K562 (cell line): ENCODE data around the gene HES6. TPM values are rescaled to one million over a fixed set of nuclear protein-coding genes. Genes with fewer than 3 reads are reported as not detected.

Experiments used
- FOXA3 ChIP-seq, 2 experiments: fragments of 450-650 bp in 1 of 2; sonication (generic) in 1 of 2; formaldehyde crosslinking; IDR thresholded peaks in 1 of 2; conservative IDR thresholded peaks in 1 of 2; 2 replicates each; pipeline versions ENCODE4 v1.4.0 to v1.8.0; 2020 to 2022; ENCODE audit warnings: mild to moderate bottlenecking in 2 of 2, missing genetic modification reagents in 1 of 2
- HDAC8 ChIP-seq: fragments of 450-650 bp; IDR thresholded peaks from 2 replicates; pipeline ENCODE4 v1.6.1; 2016; ENCODE audit warnings: mild to moderate bottlenecking, missing genetic modification characterization, moderate library complexity, missing compliant biosample characterization
- HNRNPK ChIP-seq: fragments of 200-400 bp; formaldehyde crosslinking; IDR thresholded peaks from one replicate; pipeline ENCODE4 v1.6.1; 2018; ENCODE audit warnings: mild to moderate bottlenecking, low read depth, low read length; ENCODE audit not compliant: poor library complexity, severe bottlenecking
- RBM14 ChIP-seq: fragments of 200-400 bp; formaldehyde crosslinking; IDR thresholded peaks from 2 replicates; pipeline ENCODE4 v1.6.1; 2018; ENCODE audit warnings: low read depth, mild to moderate bottlenecking, low read length, moderate library complexity, borderline replicate concordance; ENCODE audit not compliant: insufficient read depth
- ZEB2 ChIP-seq: fragments of 450-650 bp; IDR thresholded peaks from 2 replicates; pipeline ENCODE4 v1.6.1; 2016
- ZNF140 ChIP-seq: fragments of 250-450 bp; sonication (Bioruptor Pico); IDR thresholded peaks from 2 replicates; pipeline ENCODE4 v1.8.0; 2021; ENCODE audit warnings: moderate library complexity, mild to moderate bottlenecking, inconsistent platforms
- ZNF165 ChIP-seq: fragments of 250-450 bp; sonication (Bioruptor Pico); IDR thresholded peaks from 2 replicates; pipeline ENCODE4 v1.4.0; 2020; ENCODE audit warnings: borderline replicate concordance
- polyA plus RNA-seq, 8 experiments: library from polyadenylated mRNA; depleted of rRNA in 4 of 8; stranded (reverse) in 5 of 8; unstranded in 3 of 8; fragments of >200 nt; fragmentation: Nextera tagmentation in 2 of 8; fragmentation: Illumina TruSeq in 1 of 8; extraction: Ambion mirVana in 2 of 8; extraction: Trizol in 1 of 8; gene quantifications; 2 replicates each; pipeline versions ENCODE4 v1.2.1 to v1.2.3, GENCODE V29; 2011 to 2014; ENCODE audit warnings: inconsistent platforms in 1 of 8, missing spikeins in 1 of 8
- total RNA-seq, 7 experiments: library from RNA; depleted of rRNA in 6 of 7; stranded (reverse); fragments of >200 nt in 6 of 7; fragmentation: Illumina TruSeq in 2 of 7; extraction: Trizol in 2 of 7; gene quantifications; 2 replicates each; pipeline versions ENCODE4 v1.2.1 to v1.2.3, GENCODE V29; 2011 to 2021; ENCODE audit warnings: low replicate concordance in 1 of 7
- TF ChIP-seq, protein P1 (sequence below): sonication (generic); formaldehyde crosslinking; IDR thresholded peaks from 2 replicates; pipeline ENCODE4 v1.8.1; 2023; ENCODE audit warnings: mild to moderate bottlenecking, missing genetic modification reagents
- TF ChIP-seq, protein P2 (sequence below): fragments of 250-450 bp; sonication (Bioruptor Pico); IDR thresholded peaks from 2 replicates; pipeline ENCODE4 v1.5.0; 2021; ENCODE audit warnings: mild to moderate bottlenecking, moderate library complexity
- TF ChIP-seq, protein P3 (sequence below): fragments of 250-450 bp; sonication (Bioruptor Pico); IDR thresholded peaks from 2 replicates; pipeline ENCODE4 v1.4.0; 2020
- TF ChIP-seq, protein P4 (sequence below): sonication (generic); formaldehyde crosslinking; IDR thresholded peaks from 2 replicates; pipeline ENCODE4 v1.8.1; 2022; ENCODE audit warnings: missing genetic modification reagents
- TF ChIP-seq, protein P5 (sequence below): fragments of 450-650 bp; formaldehyde crosslinking; IDR thresholded peaks from 2 replicates; pipeline ENCODE4 v1.4.0; 2020; ENCODE audit warnings: mild to moderate bottlenecking

The HES6 gene
- total and polyA plus RNA-seq, 9 of the 15 experiments (the other 6 are each of a cell fraction or from before 2014, with no cell fraction given), result 6.2 to 133 (median 29.2) TPM

DNA sequence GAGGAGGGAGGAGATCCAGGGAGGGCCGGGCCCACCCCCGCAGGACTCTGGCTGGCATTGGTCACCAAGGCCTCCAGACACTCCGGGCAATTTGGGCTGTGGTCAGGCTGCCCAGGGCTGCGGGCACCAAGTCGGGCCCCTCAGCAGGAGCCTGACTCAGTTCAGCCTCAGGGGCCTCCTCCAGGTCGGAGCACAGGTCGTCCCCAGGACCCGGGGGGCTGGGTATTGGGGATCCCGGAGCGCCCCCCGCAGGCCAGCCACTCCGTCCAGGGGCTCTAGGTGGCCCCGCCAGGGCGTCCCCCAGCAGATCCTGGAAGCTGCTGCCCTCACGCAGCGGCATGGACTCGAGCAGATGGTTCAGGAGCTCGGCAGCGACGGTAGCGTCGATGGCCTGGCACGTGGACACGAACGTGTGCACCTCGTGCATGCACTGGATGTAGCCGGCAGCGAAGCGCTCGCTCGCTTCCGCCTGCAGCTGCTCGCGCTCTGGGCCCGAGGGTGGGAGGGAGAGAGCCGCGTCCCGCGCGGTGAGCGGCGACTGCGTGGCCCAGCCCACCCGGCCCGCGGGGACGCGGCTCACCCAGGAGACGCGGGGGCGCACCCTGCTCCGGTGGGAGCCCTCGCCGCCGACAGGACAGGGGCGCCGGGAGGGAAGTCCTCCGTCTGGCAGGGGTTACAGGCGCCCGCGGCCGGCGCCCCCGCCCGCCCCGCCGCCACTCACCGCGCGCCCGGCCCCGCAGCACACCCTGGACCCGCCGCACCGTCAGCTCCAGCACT is 884 bp downstream of the HES6 start (continued):
- TF ChIP-seq, protein P1, sequence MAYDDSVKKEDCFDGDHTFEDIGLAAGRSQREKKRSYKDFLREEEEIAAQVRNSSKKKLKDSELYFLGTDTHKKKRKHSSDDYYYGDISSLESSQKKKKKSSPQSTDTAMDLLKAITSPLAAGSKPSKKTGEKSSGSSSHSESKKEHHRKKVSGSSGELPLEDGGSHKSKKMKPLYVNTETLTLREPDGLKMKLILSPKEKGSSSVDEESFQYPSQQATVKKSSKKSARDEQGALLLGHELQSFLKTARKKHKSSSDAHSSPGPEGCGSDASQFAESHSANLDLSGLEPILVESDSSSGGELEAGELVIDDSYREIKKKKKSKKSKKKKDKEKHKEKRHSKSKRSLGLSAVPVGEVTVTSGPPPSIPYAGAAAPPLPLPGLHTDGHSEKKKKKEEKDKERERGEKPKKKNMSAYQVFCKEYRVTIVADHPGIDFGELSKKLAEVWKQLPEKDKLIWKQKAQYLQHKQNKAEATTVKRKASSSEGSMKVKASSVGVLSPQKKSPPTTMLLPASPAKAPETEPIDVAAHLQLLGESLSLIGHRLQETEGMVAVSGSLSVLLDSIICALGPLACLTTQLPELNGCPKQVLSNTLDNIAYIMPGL (CRISPR knock-in tag), result peak; percentile 87; the same call in 1 of the 2 replicates
- TF ChIP-seq HDAC8, result no peak
- no peak for TF ChIP-seq ZNF165 (CRISPR knock-in tag)
- TF ChIP-seq, protein P2, sequence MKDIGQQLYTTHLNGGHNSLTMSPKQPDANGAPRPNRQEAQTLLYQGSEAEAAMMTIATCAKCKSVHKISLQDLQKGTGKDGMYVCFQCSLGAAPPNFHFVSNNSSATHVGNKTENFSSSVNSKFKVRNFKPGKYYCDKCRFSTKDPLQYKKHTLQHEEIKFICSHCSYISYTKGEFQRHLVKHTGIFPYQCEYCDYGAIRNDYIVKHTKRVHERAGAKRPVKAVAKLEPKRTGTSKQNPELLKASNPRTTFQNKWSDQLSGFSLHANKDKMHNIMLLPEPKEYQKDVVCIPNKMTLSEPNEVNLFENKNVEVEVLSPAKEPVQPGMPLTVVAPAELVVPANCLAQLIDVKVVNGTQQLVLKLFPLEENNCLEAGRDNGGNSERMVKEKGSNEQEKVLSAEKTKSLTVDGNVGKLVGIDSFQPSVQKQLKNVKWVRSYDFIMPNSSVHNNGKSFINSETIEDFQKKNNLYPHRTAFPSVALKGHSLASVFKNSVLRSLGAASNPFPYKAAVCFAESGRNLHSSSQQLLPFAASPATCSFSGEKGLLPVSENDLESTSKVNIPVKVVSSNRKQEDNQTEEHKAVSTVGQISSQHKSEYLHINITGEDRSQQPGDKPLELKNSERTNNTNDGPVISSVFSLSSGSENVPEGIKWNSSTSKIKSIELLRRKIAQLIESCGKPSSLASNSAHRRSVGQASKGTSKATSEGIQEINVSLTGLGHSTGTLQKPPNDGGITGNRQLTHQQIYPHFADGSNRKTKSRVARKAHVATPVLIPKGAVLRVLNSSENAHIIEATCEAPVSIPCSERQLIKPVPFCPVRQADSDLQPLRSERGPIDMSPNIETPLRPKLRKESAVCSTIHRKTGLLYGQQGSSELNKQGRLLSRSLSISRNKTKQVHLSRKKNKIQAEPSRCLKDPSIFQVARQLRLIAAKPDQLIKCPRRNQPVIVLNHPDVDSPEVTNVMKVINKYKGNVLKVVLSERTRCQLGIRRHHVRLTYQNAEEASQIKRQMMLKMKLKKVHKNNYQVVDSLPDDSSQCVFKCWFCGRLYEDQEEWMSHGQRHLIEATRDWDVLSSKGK (CRISPR knock-in tag), result no peak
- TF ChIP-seq RBM14, result no peak
- TF ChIP-seq, protein P3, sequence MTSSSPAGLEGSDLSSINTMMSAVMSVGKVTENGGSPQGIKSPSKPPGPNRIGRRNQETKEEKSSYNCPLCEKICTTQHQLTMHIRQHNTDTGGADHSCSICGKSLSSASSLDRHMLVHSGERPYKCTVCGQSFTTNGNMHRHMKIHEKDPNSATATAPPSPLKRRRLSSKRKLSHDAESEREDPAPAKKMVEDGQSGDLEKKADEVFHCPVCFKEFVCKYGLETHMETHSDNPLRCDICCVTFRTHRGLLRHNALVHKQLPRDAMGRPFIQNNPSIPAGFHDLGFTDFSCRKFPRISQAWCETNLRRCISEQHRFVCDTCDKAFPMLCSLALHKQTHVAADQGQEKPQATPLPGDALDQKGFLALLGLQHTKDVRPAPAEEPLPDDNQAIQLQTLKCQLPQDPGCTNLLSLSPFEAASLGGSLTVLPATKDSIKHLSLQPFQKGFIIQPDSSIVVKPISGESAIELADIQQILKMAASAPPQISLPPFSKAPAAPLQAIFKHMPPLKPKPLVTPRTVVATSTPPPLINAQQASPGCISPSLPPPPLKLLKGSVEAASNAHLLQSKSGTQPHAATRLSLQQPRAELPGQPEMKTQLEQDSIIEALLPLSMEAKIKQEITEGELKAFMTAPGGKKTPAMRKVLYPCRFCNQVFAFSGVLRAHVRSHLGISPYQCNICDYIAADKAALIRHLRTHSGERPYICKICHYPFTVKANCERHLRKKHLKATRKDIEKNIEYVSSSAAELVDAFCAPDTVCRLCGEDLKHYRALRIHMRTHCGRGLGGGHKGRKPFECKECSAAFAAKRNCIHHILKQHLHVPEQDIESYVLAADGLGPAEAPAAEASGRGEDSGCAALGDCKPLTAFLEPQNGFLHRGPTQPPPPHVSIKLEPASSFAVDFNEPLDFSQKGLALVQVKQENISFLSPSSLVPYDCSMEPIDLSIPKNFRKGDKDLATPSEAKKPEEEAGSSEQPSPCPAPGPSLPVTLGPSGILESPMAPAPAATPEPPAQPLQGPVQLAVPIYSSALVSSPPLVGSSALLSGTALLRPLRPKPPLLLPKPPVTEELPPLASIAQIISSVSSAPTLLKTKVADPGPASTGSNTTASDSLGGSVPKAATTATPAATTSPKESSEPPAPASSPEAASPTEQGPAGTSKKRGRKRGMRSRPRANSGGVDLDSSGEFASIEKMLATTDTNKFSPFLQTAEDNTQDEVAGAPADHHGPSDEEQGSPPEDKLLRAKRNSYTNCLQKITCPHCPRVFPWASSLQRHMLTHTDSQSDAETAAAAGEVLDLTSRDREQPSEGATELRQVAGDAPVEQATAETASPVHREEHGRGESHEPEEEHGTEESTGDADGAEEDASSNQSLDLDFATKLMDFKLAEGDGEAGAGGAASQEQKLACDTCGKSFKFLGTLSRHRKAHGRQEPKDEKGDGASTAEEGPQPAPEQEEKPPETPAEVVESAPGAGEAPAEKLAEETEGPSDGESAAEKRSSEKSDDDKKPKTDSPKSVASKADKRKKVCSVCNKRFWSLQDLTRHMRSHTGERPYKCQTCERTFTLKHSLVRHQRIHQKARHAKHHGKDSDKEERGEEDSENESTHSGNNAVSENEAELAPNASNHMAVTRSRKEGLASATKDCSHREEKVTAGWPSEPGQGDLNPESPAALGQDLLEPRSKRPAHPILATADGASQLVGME (CRISPR knock-in tag), result no peak
- no peak for TF ChIP-seq ZNF140 (CRISPR knock-in tag)
- TF ChIP-seq, protein P4, sequence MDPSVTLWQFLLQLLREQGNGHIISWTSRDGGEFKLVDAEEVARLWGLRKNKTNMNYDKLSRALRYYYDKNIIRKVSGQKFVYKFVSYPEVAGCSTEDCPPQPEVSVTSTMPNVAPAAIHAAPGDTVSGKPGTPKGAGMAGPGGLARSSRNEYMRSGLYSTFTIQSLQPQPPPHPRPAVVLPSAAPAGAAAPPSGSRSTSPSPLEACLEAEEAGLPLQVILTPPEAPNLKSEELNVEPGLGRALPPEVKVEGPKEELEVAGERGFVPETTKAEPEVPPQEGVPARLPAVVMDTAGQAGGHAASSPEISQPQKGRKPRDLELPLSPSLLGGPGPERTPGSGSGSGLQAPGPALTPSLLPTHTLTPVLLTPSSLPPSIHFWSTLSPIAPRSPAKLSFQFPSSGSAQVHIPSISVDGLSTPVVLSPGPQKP (CRISPR knock-in tag), result no peak
- TF ChIP-seq, protein P5, sequence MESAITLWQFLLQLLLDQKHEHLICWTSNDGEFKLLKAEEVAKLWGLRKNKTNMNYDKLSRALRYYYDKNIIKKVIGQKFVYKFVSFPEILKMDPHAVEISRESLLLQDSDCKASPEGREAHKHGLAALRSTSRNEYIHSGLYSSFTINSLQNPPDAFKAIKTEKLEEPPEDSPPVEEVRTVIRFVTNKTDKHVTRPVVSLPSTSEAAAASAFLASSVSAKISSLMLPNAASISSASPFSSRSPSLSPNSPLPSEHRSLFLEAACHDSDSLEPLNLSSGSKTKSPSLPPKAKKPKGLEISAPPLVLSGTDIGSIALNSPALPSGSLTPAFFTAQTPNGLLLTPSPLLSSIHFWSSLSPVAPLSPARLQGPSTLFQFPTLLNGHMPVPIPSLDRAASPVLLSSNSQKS (CRISPR knock-in tag), result no peak
- no peak for TF ChIP-seq HNRNPK
- peak in 1 of 2 experiments; percentile 90; a peak in 2 of 4 replicates for TF ChIP-seq FOXA3 (CRISPR knock-in tag; conservative IDR thresholded peaks at IDR 0.05 in 1 of 2, IDR thresholded peaks at IDR 0.05 in 1 of 2)
- no peak for TF ChIP-seq ZEB2
